Measurements from ENCODE around the gene KRT6A. TPM values are rescaled to one million over a fixed set of nuclear protein-coding genes. Genes with fewer than 3 reads are reported as not detected.

KRT6A gene
- polyA plus RNA-seq, 2 of the 4 experiments (the other 2 are of a cell fraction): 0.04 to 0.14 TPM

DNA sequence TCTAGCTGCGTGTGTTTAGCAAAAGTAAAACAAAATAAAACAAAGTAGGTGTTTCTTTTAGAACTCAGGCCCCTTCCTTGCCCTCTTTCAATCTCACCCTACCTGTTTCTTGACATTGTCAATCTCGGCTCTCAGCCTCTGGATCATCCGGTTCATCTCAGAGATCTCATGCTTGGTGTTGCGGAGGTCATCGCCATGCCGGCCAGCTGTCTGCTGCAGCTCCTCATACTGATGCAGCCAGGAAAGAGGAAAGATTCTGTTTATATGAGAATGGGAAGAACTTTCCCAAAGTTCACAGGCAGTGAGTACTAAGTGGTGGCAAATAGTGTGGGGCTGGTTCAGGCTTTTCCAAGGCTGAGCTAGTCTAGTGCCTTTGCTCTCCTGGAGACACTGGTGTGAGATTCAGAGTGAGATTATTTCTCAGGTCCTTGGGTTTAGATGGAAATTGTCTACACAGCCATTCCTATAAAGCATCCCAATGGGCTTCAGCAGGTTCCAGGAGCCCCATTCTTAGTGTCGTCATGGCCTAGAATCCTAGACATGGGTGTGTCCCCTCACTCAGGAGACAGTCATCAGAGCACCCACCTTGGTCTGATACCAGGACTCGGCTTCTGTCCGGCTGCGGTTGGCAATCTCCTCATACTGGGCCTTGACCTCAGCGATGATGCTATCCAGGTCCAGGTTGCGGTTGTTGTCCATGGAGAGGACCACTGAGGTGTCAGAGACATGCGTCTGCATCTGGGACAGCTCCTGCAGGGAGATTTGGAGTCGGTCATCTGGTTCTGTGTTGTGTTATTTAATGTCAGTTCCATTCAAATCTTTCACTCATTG is 24.2 kb upstream of the KRT6A start:
- Histone ChIP-seq H3K4me1 (peaks cover 14% of the 10 kb centered on the region), H3K4me3 (no peak overlapping the region), H3K9me3 (no peaks in the 10 kb centered on the region), H3K27ac (no peak overlapping the region), H3K4me2 (no peak overlapping the region)
- FAIRE-seq (no peak), ATAC-seq (no peak), DNase-seq (ENCODE audit: low read depth in 1 of 2, low spot score in 1 of 2) (no peak)
- POLR2A ChIA-PET: no interaction called here
- TF ChIP-seq EHMT2 (IDR thresholded peaks at IDR 0.05; ENCODE audit: low read depth) (no peak), RARB (CRISPR knock-in tag; IDR thresholded peaks at IDR 0.05) (no peak), PHF8 (IDR thresholded peaks at IDR 0.05; ENCODE audit: borderline replicate concordance, low read depth) (no peak), ZSCAN20 (CRISPR knock-in tag; IDR thresholded peaks at IDR 0.05) (no peak), HOXB5 (CRISPR knock-in tag; IDR thresholded peaks at IDR 0.05) (no peak)
- 88% methylated on average over 14 of the region's 14 CpGs for WGBS (ENCODE audit: missing lambda C conversion rate)
- CTCF ChIA-PET: interaction anchor here (0.7 to 1.9 kb wide), 5 partner anchors 12 to 126 kb away, joined by 3 to 5 read pairs (median 3); partner anchors contain the start of gene KRT71

DNA sequence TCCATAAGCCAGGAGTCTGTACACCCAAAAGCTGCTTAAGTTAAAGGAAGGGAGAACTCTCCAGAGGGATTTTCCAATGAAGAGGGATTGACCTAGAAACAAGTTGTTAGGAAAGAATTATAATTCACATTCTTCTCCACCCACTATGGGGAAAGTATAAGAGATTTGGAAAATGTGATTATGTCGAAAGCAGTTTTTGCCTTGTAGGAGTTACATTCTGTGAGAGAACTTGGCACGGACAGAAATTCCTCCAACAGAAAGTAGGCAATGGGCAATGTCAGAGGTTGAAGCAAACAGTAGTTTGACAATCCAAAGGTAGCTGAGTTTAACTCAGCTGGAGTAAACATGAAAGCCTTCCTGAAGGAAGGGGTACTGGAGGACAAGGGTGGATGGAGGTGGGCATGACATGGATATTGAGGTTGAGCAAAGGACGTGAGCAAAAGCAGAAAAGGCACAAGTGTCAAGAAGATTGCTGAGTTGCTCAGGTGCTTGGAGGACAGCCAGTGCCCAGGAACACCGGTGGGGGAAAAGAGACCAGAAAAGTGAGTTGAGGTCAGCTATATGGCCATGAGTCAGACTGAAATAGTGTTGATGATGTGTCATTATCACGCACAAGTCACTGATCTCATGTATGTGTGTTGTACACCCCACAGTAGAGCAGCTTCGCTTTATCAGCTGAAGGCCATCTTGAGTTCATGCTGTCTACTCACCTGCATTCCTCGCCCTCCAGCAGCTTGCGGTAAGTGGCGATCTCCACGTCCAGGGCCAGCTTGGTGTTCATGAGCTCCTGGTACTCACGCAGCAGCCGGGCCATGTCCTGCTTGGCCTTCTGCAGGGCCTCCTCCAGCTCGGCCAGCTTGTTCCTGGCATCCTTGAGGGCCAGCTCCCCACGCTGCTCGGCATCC is 23.1 kb upstream of the KRT6A start:
- ATAC-seq (no peak), DNase-seq (ENCODE audit: low read depth in 1 of 2, low spot score in 1 of 2) (no peak), FAIRE-seq (no peak)
- no peak for TF ChIP-seq MAFK (IDR thresholded peaks at IDR 0.05; ENCODE audit: partially characterized antibody)
- no peak for TF ChIP-seq KDM1A (IDR thresholded peaks at IDR 0.05; ENCODE audit: low read depth)
- TF ChIP-seq ZNF302 (CRISPR knock-in tag; IDR thresholded peaks at IDR 0.05): no peak
- no peak for TF ChIP-seq ZSCAN20 (CRISPR knock-in tag; IDR thresholded peaks at IDR 0.05)
- TF ChIP-seq, protein P1, sequence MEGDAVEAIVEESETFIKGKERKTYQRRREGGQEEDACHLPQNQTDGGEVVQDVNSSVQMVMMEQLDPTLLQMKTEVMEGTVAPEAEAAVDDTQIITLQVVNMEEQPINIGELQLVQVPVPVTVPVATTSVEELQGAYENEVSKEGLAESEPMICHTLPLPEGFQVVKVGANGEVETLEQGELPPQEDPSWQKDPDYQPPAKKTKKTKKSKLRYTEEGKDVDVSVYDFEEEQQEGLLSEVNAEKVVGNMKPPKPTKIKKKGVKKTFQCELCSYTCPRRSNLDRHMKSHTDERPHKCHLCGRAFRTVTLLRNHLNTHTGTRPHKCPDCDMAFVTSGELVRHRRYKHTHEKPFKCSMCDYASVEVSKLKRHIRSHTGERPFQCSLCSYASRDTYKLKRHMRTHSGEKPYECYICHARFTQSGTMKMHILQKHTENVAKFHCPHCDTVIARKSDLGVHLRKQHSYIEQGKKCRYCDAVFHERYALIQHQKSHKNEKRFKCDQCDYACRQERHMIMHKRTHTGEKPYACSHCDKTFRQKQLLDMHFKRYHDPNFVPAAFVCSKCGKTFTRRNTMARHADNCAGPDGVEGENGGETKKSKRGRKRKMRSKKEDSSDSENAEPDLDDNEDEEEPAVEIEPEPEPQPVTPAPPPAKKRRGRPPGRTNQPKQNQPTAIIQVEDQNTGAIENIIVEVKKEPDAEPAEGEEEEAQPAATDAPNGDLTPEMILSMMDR (IDR thresholded peaks at IDR 0.05): no peak
- no peak for TF ChIP-seq HMGXB4 (CRISPR knock-in tag; IDR thresholded peaks at IDR 0.05; ENCODE audit: borderline replicate concordance)
- no peak for TF ChIP-seq SREBF2 (IDR thresholded peaks at IDR 0.05)
- TF ChIP-seq POLR2AphosphoS2 (conservative IDR thresholded peaks at IDR 0.05; ENCODE audit: low read length): no peak
- TF ChIP-seq NR3C1 (IDR thresholded peaks at IDR 0.05): no peak
- no peak for TF ChIP-seq HEYL (CRISPR knock-in tag; IDR thresholded peaks at IDR 0.05)
- no peak for TF ChIP-seq GATA3 (IDR thresholded peaks at IDR 0.05; ENCODE audit: borderline replicate concordance)
- TF ChIP-seq RCOR1 (IDR thresholded peaks at IDR 0.05; ENCODE audit: low read depth, low read length): no peak
- no peak for TF ChIP-seq HOXA7 (CRISPR knock-in tag; IDR thresholded peaks at IDR 0.05)
- TF ChIP-seq JUNB (IDR thresholded peaks at IDR 0.05): no peak
- TF ChIP-seq MAZ (IDR thresholded peaks at IDR 0.05; ENCODE audit: borderline replicate concordance, low read depth, low read length): no peak
- TF ChIP-seq MAX (IDR thresholded peaks at IDR 0.05): no peak
- no peak for TF ChIP-seq RARB (CRISPR knock-in tag; IDR thresholded peaks at IDR 0.05)
- no peak for TF ChIP-seq HES2 (IDR thresholded peaks at IDR 0.05)
- H3K27ac ChIP-seq: no peak overlapping the region
- H3K4me2 ChIP-seq: no peak overlapping the region
- ChIA-PET CTCF (interaction anchor here (0.6 to 2.9 kb wide), 11 partner anchors 10 to 151 kb away, joined by 3 to 10 read pairs (median 4); partner anchors contain the start of gene KRT71), POLR2A (no interaction called here)
- H3K9me3 ChIP-seq: peaks cover 3% of the 10 kb centered on the region; the same call in 2 of the 3 replicates
- 77% methylated on average over 15 of the region's 15 CpGs for WGBS (ENCODE audit: missing lambda C conversion rate)
- peaks cover 4% of the 10 kb centered on the region for H3K4me1 ChIP-seq
- no peak overlapping the region for H3K4me3 ChIP-seq
